Colonic mucosa (tissue), 4 donors: ENCODE data around the gene PSMB3. TPM values are rescaled to one million over a fixed set of nuclear protein-coding genes. Genes with fewer than 3 reads are reported as not detected.

Experiments used
- DNase-seq: peaks from one replicate; pipeline ENCODE4 v3.0.0-alpha.2; 2020
- H3K27ac ChIP-seq: fragments of 200-600 bp; one replicate; pipeline ENCODE4 v1.8.0; 2021
- H3K27me3 ChIP-seq: fragments of 200-600 bp; one replicate; pipeline ENCODE4 v1.8.0; 2021
- H3K36me3 ChIP-seq: fragments of 200-600 bp; one replicate; pipeline ENCODE4 v1.8.0; 2021
- H3K4me1 ChIP-seq: fragments of 200-600 bp; one replicate; pipeline ENCODE4 v1.8.0; 2021; ENCODE audit warnings: mild to moderate bottlenecking
- H3K4me3 ChIP-seq: fragments of 200-600 bp; one replicate; pipeline ENCODE4 v1.8.0; 2021
- H3K9ac ChIP-seq, 2 donors: one replicate each; pipeline ENCODE4 v1.7.0; 2013; ENCODE audit warnings: control low read depth in 2 of 2, low read depth in 2 of 2, low read length in 2 of 2
- H3K9me3 ChIP-seq: fragments of 200-600 bp; one replicate; pipeline ENCODE4 v1.8.0; 2021
- CTCF ChIP-seq: fragments of 200-600 bp; IDR thresholded peaks from one replicate; pipeline ENCODE4 v1.8.0; 2022; ENCODE audit warnings: antibody characterized with exemption, mild to moderate bottlenecking
- intact Hi-C: fragments of 100-400 bp; cut with DNase I; formaldehyde crosslinking; loops from one replicate; pipeline ENCODE4 v1.14.1; 2022
- total RNA-seq, 2 donors: library from RNA; stranded (reverse); fragmentation: NEBNext Ultra II Directional in 1 of 2; extraction: Animal tissue kit (Norgen Biotek cat#: 25700) in 1 of 2; gene quantifications; one replicate each; pipeline ENCODE4 v1.2.1, GENCODE V29; 2021
- donor health status: healthy.
- donor health status: DM: no; HTN: no; CAD: no.
- donor health status: DM: no; HTN: no; CAD: no.

The PSMB3 gene
- total RNA-seq, 2 donors from 2014 or later = 160 to 253 TPM

- no peak for DNase-seq
- no peaks in the 10 kb centered on the region for H3K27me3 ChIP-seq
- H3K36me3 ChIP-seq = no peaks in the 10 kb centered on the region
- TF ChIP-seq CTCF = no peak
- H3K9me3 ChIP-seq = no peaks in the 10 kb centered on the region
- no peak overlapping the region for H3K9ac ChIP-seq
- no peak overlapping the region for H3K4me3 ChIP-seq
- no peak overlapping the region for H3K27ac ChIP-seq
- peaks cover 30% of the 10 kb centered on the region for H3K4me1 ChIP-seq
- intact Hi-C loops = no loop called here
Observed at GRCh38 chr17:38727736-38728135, 24.8 kb upstream of the PSMB3 start.

GRCh38 chr17:38728290-38728831, 24.2 kb upstream of the PSMB3 start:
- no peaks in the 10 kb centered on the region for H3K27me3 ChIP-seq
- H3K4me1 ChIP-seq = peaks cover 33% of the 10 kb centered on the region
- peak overlapping the region; percentile 20 for H3K27ac ChIP-seq
- no peak for TF ChIP-seq CTCF
- H3K36me3 ChIP-seq = no peaks in the 10 kb centered on the region
- H3K9ac ChIP-seq = no peak overlapping the region
- H3K4me3 ChIP-seq = no peak overlapping the region
- H3K9me3 ChIP-seq = no peaks in the 10 kb centered on the region
- no peak for DNase-seq
- intact Hi-C loops = no loop called here

- Histone ChIP-seq H3K27me3 (no peaks in the 10 kb centered on the region), H3K9ac (peak overlapping the region; percentile 76 to 88), H3K4me1 (peaks cover 34% of the 10 kb centered on the region), H3K4me3 (peak overlapping the region; percentile 49), H3K9me3 (no peaks in the 10 kb centered on the region), H3K27ac (peak overlapping the region; percentile 79), H3K36me3 (no peaks in the 10 kb centered on the region)
- intact Hi-C loops = no loop called here
- TF ChIP-seq CTCF = no peak
- no peak for DNase-seq
Observed at GRCh38 chr17:38729368-38729885, 23.1 kb upstream of the PSMB3 start.

GRCh38 chr17:38729886-38730525, 22.5 kb upstream of the PSMB3 start, which contains the start of gene CISD3:
TSS of gene CISD3 (plus strand) at chr17:38730341. CDS start at chr17:38730359, 18 bp downstream.
- peaks cover 28% of the 10 kb centered on the region for H3K4me1 ChIP-seq
- no peaks in the 10 kb centered on the region for H3K27me3 ChIP-seq
- no peaks in the 10 kb centered on the region for H3K9me3 ChIP-seq
- peak within 1 kb of the TSS; percentile 92 for H3K27ac ChIP-seq
- peak; percentile 62 for TF ChIP-seq CTCF
- H3K4me3 ChIP-seq = peak within 1 kb of the TSS; percentile 71
- intact Hi-C loops = no loop called here
- peak within 1 kb of the TSS; percentile 88 to 99 for H3K9ac ChIP-seq
- H3K36me3 ChIP-seq = no peaks in the 10 kb centered on the region
- DNase-seq = peak; percentile 88

GRCh38 chr17:38730526-38731379, 21.8 kb upstream of the PSMB3 start:
- H3K27ac ChIP-seq = peak overlapping the region; percentile 92
- no peak for TF ChIP-seq CTCF
- H3K9me3 ChIP-seq = no peaks in the 10 kb centered on the region
- H3K36me3 ChIP-seq = no peaks in the 10 kb centered on the region
- H3K9ac ChIP-seq = peak overlapping the region; percentile 82 to 99
- DNase-seq = peak; percentile 95
- H3K4me3 ChIP-seq = peak overlapping the region; percentile 71
- peaks cover 25% of the 10 kb centered on the region for H3K4me1 ChIP-seq
- intact Hi-C loops = no loop called here
- H3K27me3 ChIP-seq = no peaks in the 10 kb centered on the region
